Lung (tissue), 12 donors: ENCODE results near the gene SLC25A44. TPM values are rescaled to one million over a fixed set of nuclear protein-coding genes. Genes with fewer than 3 reads are reported as not detected.

ENCODE experiments used
- ATAC-seq: fragments of 200-7000 bp; cut with Tn5 transposase; one replicate; pipeline ENCODE4 v1.9.1; 2020; ENCODE audit warnings: moderate number of reproducible peaks; ENCODE audit not compliant: insufficient read depth, low FRiP score
- DNase-seq, 3 donors: peaks; one replicate each; pipeline ENCODE4 v3.0.0-alpha.2; 2013 to 2017
- H3K27ac ChIP-seq, 2 donors: one replicate each; pipeline ENCODE4 v1.5.1; 2013; ENCODE audit warnings: mild to moderate bottlenecking in 2 of 2, moderate library complexity in 2 of 2, control low read depth in 1 of 2, inconsistent platforms in 1 of 2, low read depth in 1 of 2, low read length in 1 of 2
- H3K27me3 ChIP-seq, 3 donors: one replicate each; pipeline ENCODE4 v1.5.1; 2013; ENCODE audit warnings: low read length in 2 of 3; ENCODE audit not compliant: control insufficient read depth in 3 of 3, insufficient read depth in 3 of 3
- H3K36me3 ChIP-seq, 4 donors: one replicate each; pipeline ENCODE4 v1.5.1; 2013; ENCODE audit warnings: low read length in 4 of 4, mild to moderate bottlenecking in 1 of 4, moderate library complexity in 1 of 4; ENCODE audit not compliant: control insufficient read depth in 4 of 4, insufficient read depth in 4 of 4
- H3K4me1 ChIP-seq, 5 donors: one replicate each; pipeline ENCODE4 v1.5.1; 2013; ENCODE audit warnings: low read length in 5 of 5, mild to moderate bottlenecking in 2 of 5, moderate library complexity in 1 of 5; ENCODE audit not compliant: control insufficient read depth in 5 of 5, insufficient read depth in 5 of 5
- H3K4me3 ChIP-seq: one replicate; pipeline ENCODE4 v1.5.1; 2013; ENCODE audit warnings: mild to moderate bottlenecking, control low read depth, moderate library complexity
- H3K9ac ChIP-seq, 2 donors: one replicate each; pipeline ENCODE4 v1.5.1; 2013; ENCODE audit warnings: low read length in 2 of 2, control low read depth in 1 of 2; ENCODE audit not compliant: insufficient read depth in 1 of 2
- H3K9me3 ChIP-seq, 4 donors: one replicate each; pipeline ENCODE4 v1.5.1; 2013; ENCODE audit warnings: low read length in 3 of 4, mild to moderate bottlenecking in 1 of 4, moderate library complexity in 1 of 4; ENCODE audit not compliant: control insufficient read depth in 4 of 4, insufficient read depth in 3 of 4
- WGBS, 2 donors: extraction: QIAGEN DNeasy Blood & Tissue Kit; methylation state at CpG; one replicate each; pipeline ENCODE4 v1.1.7; 2013; 5-methylcytosine and 5-hydroxymethylcytosine counted together
- polyA plus RNA-seq, 2 donors: library from polyadenylated mRNA; stranded (reverse); fragments of 200-250 nt; gene quantifications; one replicate each; pipeline ENCODE4 v1.2.1, GENCODE V29; 2013
- total RNA-seq, 2 donors: library from RNA; depleted of rRNA in 1 of 2; stranded (reverse); fragments of >200 nt in 1 of 2; gene quantifications; one replicate each; pipeline ENCODE4 v1.2.1, GENCODE V29; 2014 to 2021
- TF ChIP-seq, protein P1 (sequence below): IDR thresholded peaks from 2 replicates; pipeline ENCODE4 v1.5.1; 2012; ENCODE audit warnings: mild to moderate bottlenecking; ENCODE audit errors: control extremely low read depth, extremely low read depth
- donor health status: control.
- donor health status: control.
- donor health status: Bipolar disorder and iron deficiency.
- donor health status: healthy.
- donor health status: DM: yes; HTN: yes; CAD: no.

The SLC25A44 gene
- total and polyA plus RNA-seq, 4 donors: 8.0 to 28.4 (median 16.5) TPM

GRCh38 chr1:156167536-156167935 is 26.4 kb upstream of the SLC25A44 start:
- Histone ChIP-seq H3K27me3 (no peaks in the 10 kb centered on the region), H3K9ac (no peak overlapping the region), H3K36me3 (peaks cover 0 to 3% (median 0%) of the 10 kb centered on the region in 4 donors), H3K4me3 (no peak overlapping the region), H3K27ac (no peak overlapping the region), H3K9me3 (no peaks in the 10 kb centered on the region), H3K4me1 (peaks cover 0 to 7% (median 3%) of the 10 kb centered on the region in 5 donors)
- ATAC-seq (no peak), DNase-seq (no peak)
- TF ChIP-seq, protein P1, sequence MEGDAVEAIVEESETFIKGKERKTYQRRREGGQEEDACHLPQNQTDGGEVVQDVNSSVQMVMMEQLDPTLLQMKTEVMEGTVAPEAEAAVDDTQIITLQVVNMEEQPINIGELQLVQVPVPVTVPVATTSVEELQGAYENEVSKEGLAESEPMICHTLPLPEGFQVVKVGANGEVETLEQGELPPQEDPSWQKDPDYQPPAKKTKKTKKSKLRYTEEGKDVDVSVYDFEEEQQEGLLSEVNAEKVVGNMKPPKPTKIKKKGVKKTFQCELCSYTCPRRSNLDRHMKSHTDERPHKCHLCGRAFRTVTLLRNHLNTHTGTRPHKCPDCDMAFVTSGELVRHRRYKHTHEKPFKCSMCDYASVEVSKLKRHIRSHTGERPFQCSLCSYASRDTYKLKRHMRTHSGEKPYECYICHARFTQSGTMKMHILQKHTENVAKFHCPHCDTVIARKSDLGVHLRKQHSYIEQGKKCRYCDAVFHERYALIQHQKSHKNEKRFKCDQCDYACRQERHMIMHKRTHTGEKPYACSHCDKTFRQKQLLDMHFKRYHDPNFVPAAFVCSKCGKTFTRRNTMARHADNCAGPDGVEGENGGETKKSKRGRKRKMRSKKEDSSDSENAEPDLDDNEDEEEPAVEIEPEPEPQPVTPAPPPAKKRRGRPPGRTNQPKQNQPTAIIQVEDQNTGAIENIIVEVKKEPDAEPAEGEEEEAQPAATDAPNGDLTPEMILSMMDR: no peak
- 66 to 70% methylated on average over 5 of the region's 5 CpGs for WGBS, 2 donors

DNA sequence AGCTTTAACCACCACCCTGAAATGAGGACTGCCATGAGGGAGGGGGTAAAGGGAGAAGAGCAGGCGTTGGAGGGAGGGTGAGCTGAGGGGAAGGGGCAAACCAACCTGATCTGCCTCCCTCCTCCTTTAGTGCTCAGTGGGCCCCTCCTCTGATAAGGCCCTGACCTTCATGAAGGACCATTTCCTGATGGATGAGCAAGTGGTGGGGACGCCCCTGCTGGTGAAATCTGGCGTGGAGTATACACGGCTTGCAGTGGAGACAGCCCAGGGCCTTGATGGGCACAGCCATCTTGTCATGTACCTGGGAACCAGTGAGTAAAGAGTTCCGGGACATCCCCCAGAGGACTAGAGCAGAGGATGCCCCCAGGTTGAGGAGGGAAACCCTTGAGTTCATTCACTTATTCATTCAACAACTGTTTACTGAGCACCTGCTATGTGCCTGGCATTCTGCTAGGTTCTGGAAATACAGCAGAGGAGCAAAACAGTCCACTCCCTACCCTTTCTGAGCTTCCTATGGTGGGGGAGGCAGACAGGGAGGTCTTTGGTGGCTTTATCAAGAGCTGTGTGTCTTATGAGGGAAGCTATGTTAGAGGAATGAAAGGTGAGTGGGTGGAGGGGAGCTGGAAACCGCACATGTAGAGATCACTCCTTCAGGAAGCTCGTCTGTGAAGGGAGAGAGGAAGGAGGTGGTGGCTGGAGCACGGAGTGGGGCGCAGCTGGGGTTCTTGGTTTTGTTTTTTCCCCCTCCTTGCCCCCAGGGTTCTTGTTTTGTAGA is 21.0 kb upstream of the SLC25A44 start:
- no peak overlapping the region for H3K9ac ChIP-seq
- H3K27me3 ChIP-seq: no peaks in the 10 kb centered on the region
- TF ChIP-seq, protein P1: no peak
- H3K4me3 ChIP-seq: no peak overlapping the region
- no peak for ATAC-seq
- DNase-seq: no peak
- no peaks in the 10 kb centered on the region for H3K4me1 ChIP-seq
- WGBS, 2 donors: 86 to 87% methylated on average over 9 of the region's 9 CpGs
- H3K36me3 ChIP-seq: peaks cover 0 to 17% (median 0%) of the 10 kb centered on the region in 4 donors
- peaks cover 0 to 2% (median 0%) of the 10 kb centered on the region in 4 donors for H3K9me3 ChIP-seq
- H3K27ac ChIP-seq: no peak overlapping the region

DNA sequence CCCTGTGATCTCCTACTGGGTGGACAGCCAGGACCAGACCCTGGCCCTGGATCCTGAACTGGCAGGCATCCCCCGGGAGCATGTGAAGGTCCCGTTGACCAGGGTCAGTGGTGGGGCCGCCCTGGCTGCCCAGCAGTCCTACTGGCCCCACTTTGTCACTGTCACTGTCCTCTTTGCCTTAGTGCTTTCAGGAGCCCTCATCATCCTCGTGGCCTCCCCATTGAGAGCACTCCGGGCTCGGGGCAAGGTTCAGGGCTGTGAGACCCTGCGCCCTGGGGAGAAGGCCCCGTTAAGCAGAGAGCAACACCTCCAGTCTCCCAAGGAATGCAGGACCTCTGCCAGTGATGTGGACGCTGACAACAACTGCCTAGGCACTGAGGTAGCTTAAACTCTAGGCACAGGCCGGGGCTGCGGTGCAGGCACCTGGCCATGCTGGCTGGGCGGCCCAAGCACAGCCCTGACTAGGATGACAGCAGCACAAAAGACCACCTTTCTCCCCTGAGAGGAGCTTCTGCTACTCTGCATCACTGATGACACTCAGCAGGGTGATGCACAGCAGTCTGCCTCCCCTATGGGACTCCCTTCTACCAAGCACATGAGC is 17.2 kb upstream of the SLC25A44 start:
- WGBS, 2 donors: 85 to 90% methylated on average over 12 of the region's 12 CpGs
- Histone ChIP-seq H3K9me3 (peaks cover 0 to 2% (median 0%) of the 10 kb centered on the region in 4 donors), H3K9ac (no peak overlapping the region), H3K4me1 (no peaks in the 10 kb centered on the region), H3K4me3 (no peak overlapping the region), H3K27ac (no peak overlapping the region), H3K27me3 (no peaks in the 10 kb centered on the region), H3K36me3 (peaks cover 0 to 18% (median 0%) of the 10 kb centered on the region in 4 donors)
- DNase-seq (no peak), ATAC-seq (no peak)
- TF ChIP-seq, protein P1: no peak
